K562 (cell line): ENCODE results near the gene NUP98. TPM values are rescaled to one million over a fixed set of nuclear protein-coding genes. Genes with fewer than 3 reads are reported as not detected.

Experiments
- ATF1 ChIP-seq, 2 experiments: fragments of 450-650 bp in 1 of 2; IDR thresholded peaks; 2 replicates each; pipeline ENCODE4 v1.6.1; 2016; ENCODE audit warnings: missing compliant biosample characterization in 1 of 2, missing genetic modification characterization in 1 of 2
- BDP1 ChIP-seq: IDR thresholded peaks from 3 replicates; pipeline ENCODE4 v1.6.1; 2011; ENCODE audit not compliant: insufficient read length, insufficient read depth
- CBFA2T2 ChIP-seq: fragments of 450-650 bp; conservative IDR thresholded peaks from 2 replicates; pipeline ENCODE4 v1.6.1; 2017; ENCODE audit warnings: mild to moderate bottlenecking
- CCAR2 ChIP-seq: fragments of 200-400 bp; formaldehyde crosslinking; IDR thresholded peaks from 2 replicates; pipeline ENCODE4 v1.6.1; 2017; ENCODE audit warnings: mild to moderate bottlenecking, low read depth, low read length
- CREB5 ChIP-seq: fragments of 250-450 bp; sonication (Bioruptor Pico); IDR thresholded peaks from 2 replicates; pipeline ENCODE4 v1.5.0; 2020; ENCODE audit warnings: mild to moderate bottlenecking
- ERF ChIP-seq: fragments of 450-650 bp; formaldehyde crosslinking; IDR thresholded peaks from 2 replicates; pipeline ENCODE4 v1.4.0; 2020; ENCODE audit warnings: mild to moderate bottlenecking, mixed read lengths
- ESRRB ChIP-seq: fragments of 250-450 bp; sonication (Bioruptor Pico); IDR thresholded peaks from 2 replicates; pipeline ENCODE4 v1.5.0; 2020; ENCODE audit warnings: mild to moderate bottlenecking, moderate library complexity, borderline replicate concordance
- HDAC1 ChIP-seq, 2 experiments: fragments of 450-650 bp; IDR thresholded peaks; 2 replicates each; pipeline ENCODE4 v1.6.1; 2016 to 2017; ENCODE audit warnings: inconsistent platforms in 1 of 2, mild to moderate bottlenecking in 1 of 2, moderate library complexity in 1 of 2
- KAT2B ChIP-seq: IDR thresholded peaks from one replicate; pipeline ENCODE4 v1.6.1; 2012; ENCODE audit warnings: low read depth, mild to moderate bottlenecking, control low read depth, inconsistent platforms, low read length, moderate library complexity
- MCM7 ChIP-seq, 2 experiments: fragments of 450-650 bp; IDR thresholded peaks; 2 replicates each; pipeline ENCODE4 v1.6.1; 2016 to 2018
- NFXL1 ChIP-seq: fragments of 450-650 bp; formaldehyde crosslinking; IDR thresholded peaks from 2 replicates; pipeline ENCODE4 v1.4.0; 2021; ENCODE audit warnings: mild to moderate bottlenecking
- PATZ1 ChIP-seq: fragments of 250-450 bp; sonication (Bioruptor Pico); IDR thresholded peaks from 2 replicates; pipeline ENCODE4 v1.5.0; 2020; ENCODE audit warnings: mild to moderate bottlenecking, borderline replicate concordance
- PML ChIP-seq: IDR thresholded peaks from 2 replicates; pipeline ENCODE4 v1.6.1; 2012; ENCODE audit warnings: low read length, inconsistent platforms
- POLR2AphosphoS5 ChIP-seq: IDR thresholded peaks from 2 replicates; pipeline ENCODE4 v1.6.1; 2011; ENCODE audit warnings: mild to moderate bottlenecking, low read depth, low read length, moderate library complexity; ENCODE audit not compliant: control insufficient read depth, insufficient read depth
- RAD51 ChIP-seq: fragments of 450-650 bp; IDR thresholded peaks from 2 replicates; pipeline ENCODE4 v1.7.1; 2016; ENCODE audit warnings: low read depth, mild to moderate bottlenecking, borderline replicate concordance
- RBM34 ChIP-seq: fragments of 200-400 bp; formaldehyde crosslinking; IDR thresholded peaks from 2 replicates; pipeline ENCODE4 v1.6.1; 2018; ENCODE audit warnings: low read length, borderline replicate concordance; ENCODE audit not compliant: insufficient read depth
- SFPQ ChIP-seq: fragments of 200-400 bp; formaldehyde crosslinking; IDR thresholded peaks from 2 replicates; pipeline ENCODE4 v1.6.1; 2017; ENCODE audit warnings: mild to moderate bottlenecking, low read depth, low read length, moderate library complexity
- TAF15 ChIP-seq: fragments of 200-400 bp; formaldehyde crosslinking; IDR thresholded peaks from 2 replicates; pipeline ENCODE4 v1.6.1; 2017; ENCODE audit warnings: mild to moderate bottlenecking, low read depth, low read length, moderate library complexity
- TSC22D4 ChIP-seq: fragments of 450-650 bp; IDR thresholded peaks from 2 replicates; pipeline ENCODE4 v1.6.1; 2016; ENCODE audit warnings: missing genetic modification characterization, missing biosample characterization, control low read depth
- ZBTB7A ChIP-seq: IDR thresholded peaks from 2 replicates; pipeline ENCODE4 v1.6.1; 2011; ENCODE audit warnings: low read depth, mild to moderate bottlenecking, low read length, moderate library complexity, borderline replicate concordance; ENCODE audit not compliant: control insufficient read depth
- ZFPM2 ChIP-seq: fragments of 250-450 bp; sonication (Bioruptor Pico); IDR thresholded peaks from 2 replicates; pipeline ENCODE4 v1.5.1; 2022; ENCODE audit warnings: mild to moderate bottlenecking
- ZNF282 ChIP-seq: sonication (generic); formaldehyde crosslinking; IDR thresholded peaks from 2 replicates; pipeline ENCODE4 v1.8.1; 2023; ENCODE audit warnings: missing genetic modification reagents
- ZNF551 ChIP-seq: fragments of 250-450 bp; sonication (Bioruptor Pico); IDR thresholded peaks from 2 replicates; pipeline ENCODE4 v1.5.0; 2021; ENCODE audit warnings: mild to moderate bottlenecking, moderate library complexity
- ZNF830 ChIP-seq: fragments of 250-450 bp; sonication (Bioruptor Pico); IDR thresholded peaks from 2 replicates; pipeline ENCODE4 v1.5.0; 2021; ENCODE audit warnings: mild to moderate bottlenecking
- polyA plus RNA-seq, 8 experiments: library from polyadenylated mRNA; depleted of rRNA in 4 of 8; stranded (reverse) in 5 of 8; unstranded in 3 of 8; fragments of >200 nt; fragmentation: Nextera tagmentation in 2 of 8; fragmentation: Illumina TruSeq in 1 of 8; extraction: Ambion mirVana in 2 of 8; extraction: Trizol in 1 of 8; gene quantifications; 2 replicates each; pipeline versions ENCODE4 v1.2.1 to v1.2.3, GENCODE V29; 2011 to 2014; ENCODE audit warnings: inconsistent platforms in 1 of 8, missing spikeins in 1 of 8
- total RNA-seq, 7 experiments: library from RNA; depleted of rRNA in 6 of 7; stranded (reverse); fragments of >200 nt in 6 of 7; fragmentation: Illumina TruSeq in 2 of 7; extraction: Trizol in 2 of 7; gene quantifications; 2 replicates each; pipeline versions ENCODE4 v1.2.1 to v1.2.3, GENCODE V29; 2011 to 2021; ENCODE audit warnings: low replicate concordance in 1 of 7

Gene NUP98
- total and polyA plus RNA-seq, 9 of the 15 experiments (the other 6 are each of a cell fraction or from before 2014, with no cell fraction given): 45.1 to 196 (median 130) TPM

- no peak for TF ChIP-seq CREB5 (CRISPR knock-in tag)
- TF ChIP-seq NFXL1 (CRISPR knock-in tag): no peak
- TF ChIP-seq BDP1: no peak
- TF ChIP-seq PML: peak; percentile 48; the same call in 1 of the 2 replicates
- no peak for TF ChIP-seq ZBTB7A
- no peak; the same call in 1 of the 2 replicates for TF ChIP-seq ERF (CRISPR knock-in tag)
- no peak for TF ChIP-seq ESRRB (CRISPR knock-in tag)
- no peak for TF ChIP-seq ATF1 (CRISPR knock-in tag; IDR thresholded peaks at IDR 0.05)
- TF ChIP-seq ATF1 (tag; IDR thresholded peaks at IDR 0.05): peak; percentile 65; the same call in 1 of the 2 replicates
- no peak for TF ChIP-seq RBM34
- TF ChIP-seq TAF15: no peak
- TF ChIP-seq SFPQ: no peak
- no peak for TF ChIP-seq ZNF830 (CRISPR knock-in tag)
- TF ChIP-seq CBFA2T2: peak; percentile 68
- no peak for TF ChIP-seq ZNF551 (CRISPR knock-in tag)
- no peak for TF ChIP-seq PATZ1
- TF ChIP-seq CCAR2: no peak
- TF ChIP-seq MCM7 (IDR thresholded peaks at IDR 0.05): no peak
- TF ChIP-seq HDAC1 (IDR thresholded peaks at IDR 0.05): peak; percentile 21 to 77; a peak in 1 of 4 replicates
- TF ChIP-seq ZNF282 (CRISPR knock-in tag): no peak
- TF ChIP-seq POLR2AphosphoS5: peak; percentile 70
- TF ChIP-seq KAT2B: no peak
- TF ChIP-seq RAD51: no peak
- no peak for TF ChIP-seq ZFPM2 (CRISPR knock-in tag)
- TF ChIP-seq TSC22D4: no peak
These were observed 37.5 kb upstream of the NUP98 start (continued) for GRCh38 chr11:3834664-3835461.
